HG02884 (cell line): ENCODE results near the gene USP47.

Experiments used
- ATAC-seq: cut with Tn5 transposase; IDR thresholded peaks from one replicate; pipeline ENCODE4 v1.9.1; 2021; ENCODE audit warnings: mild to moderate bottlenecking, moderate library complexity; ENCODE audit not compliant: unreplicated experiment

The USP47 gene

GRCh38 chr11:11929920-11930319 lies 88.1 kb downstream of the USP47 start:
- no peak for ATAC-seq

GRCh38 chr11:11931461-11932055 lies 89.8 kb downstream of the USP47 start:
- no peak for ATAC-seq

- ATAC-seq = no peak
These were observed 93.8 kb downstream of the USP47 start for GRCh38 chr11:11935536-11935935.

GRCh38 chr11:11937433-11937832 lies 95.7 kb downstream of the USP47 start:
- no peak for ATAC-seq

- no peak for ATAC-seq
These were observed 96.2 kb downstream of the USP47 start for GRCh38 chr11:11937957-11938356.

- no peak for ATAC-seq
These were observed 98.8 kb downstream of the USP47 start for GRCh38 chr11:11940551-11940950.

- ATAC-seq = no peak
These were observed 100.9 kb downstream of the USP47 start for GRCh38 chr11:11942668-11943067.

GRCh38 chr11:11944444-11944843 lies 102.7 kb downstream of the USP47 start:
- ATAC-seq = no peak

GRCh38 chr11:11946180-11946579 lies 104.4 kb downstream of the USP47 start:
- no peak for ATAC-seq

GRCh38 chr11:11946878-11947277 lies 105.1 kb downstream of the USP47 start:
- ATAC-seq = no peak

- no peak for ATAC-seq
These were observed 106.1 kb downstream of the USP47 start for GRCh38 chr11:11947825-11948224.

- no peak for ATAC-seq
These were observed 106.6 kb downstream of the USP47 start for GRCh38 chr11:11948242-11948947.

- no peak for ATAC-seq
These were observed 107.7 kb downstream of the USP47 start for GRCh38 chr11:11949482-11949881.

- no peak for ATAC-seq
These were observed 110.3 kb downstream of the USP47 start for GRCh38 chr11:11952036-11952435.

- ATAC-seq = no peak
These were observed 114.2 kb downstream of the USP47 start for GRCh38 chr11:11956006-11956405.

GRCh38 chr11:11958403-11959231 lies 116.8 kb downstream of the USP47 start:
- ATAC-seq = no peak

GRCh38 chr11:11959601-11960000 lies 117.8 kb downstream of the USP47 start:
- no peak for ATAC-seq

- ATAC-seq = no peak
These were observed 118.9 kb downstream of the USP47 start for GRCh38 chr11:11960687-11961086.

GRCh38 chr11:11961399-11962028 lies 119.7 kb downstream of the USP47 start:
- ATAC-seq = no peak

- ATAC-seq = no peak
These were observed 121.3 kb downstream of the USP47 start for GRCh38 chr11:11963067-11963466.
